HG03064 (cell line): ENCODE data around the gene C11orf65.

ENCODE experiments used
- ATAC-seq: cut with Tn5 transposase; IDR thresholded peaks from one replicate; pipeline ENCODE4 v1.9.1; 2021; ENCODE audit warnings: low read depth; ENCODE audit not compliant: unreplicated experiment

The C11orf65 gene

GRCh38 chr11:108467091-108467823 lies at the start of gene C11orf65:
TSS of gene C11orf65 (minus strand) at chr11:108467529. CDS start at chr11:108461559, 5,970 bp downstream.
- peak; percentile 98 for ATAC-seq

- ATAC-seq = no peak
These were observed 48.8 kb upstream of the C11orf65 start for GRCh38 chr11:108516125-108516524.

- ATAC-seq = no peak
These were observed 45.4 kb upstream of the C11orf65 start for GRCh38 chr11:108512708-108513107.

GRCh38 chr11:108511851-108512474 lies 44.6 kb upstream of the C11orf65 start:
- ATAC-seq = no peak

- ATAC-seq = no peak
These were observed 41.6 kb upstream of the C11orf65 start for GRCh38 chr11:108508653-108509593.

- ATAC-seq = no peak
These were observed 34.1 kb upstream of the C11orf65 start for GRCh38 chr11:108501396-108501795.

GRCh38 chr11:108500721-108501120 lies 33.4 kb upstream of the C11orf65 start:
- no peak for ATAC-seq

- no peak for ATAC-seq
These were observed 32.8 kb upstream of the C11orf65 start for GRCh38 chr11:108500169-108500568.

- no peak for ATAC-seq
These were observed 31.6 kb upstream of the C11orf65 start for GRCh38 chr11:108498816-108499408.

GRCh38 chr11:108498046-108498815 lies 30.9 kb upstream of the C11orf65 start, which contains the start of gene POGLUT3:
TSS of gene POGLUT3 (minus strand) at chr11:108498384. CDS start at chr11:108498366, 18 bp downstream.
- peak; percentile 48 for ATAC-seq

- peak; percentile 52 for ATAC-seq
These were observed 30.2 kb upstream of the C11orf65 start for GRCh38 chr11:108497317-108498045.

- ATAC-seq = no peak
These were observed 29.4 kb upstream of the C11orf65 start for GRCh38 chr11:108496643-108497256.

GRCh38 chr11:108495326-108495725 lies 28.0 kb upstream of the C11orf65 start:
- ATAC-seq = no peak

- ATAC-seq = no peak
These were observed 26.9 kb upstream of the C11orf65 start for GRCh38 chr11:108494182-108494581.

- ATAC-seq = no peak
These were observed 24.6 kb upstream of the C11orf65 start for GRCh38 chr11:108491936-108492335.

- ATAC-seq = no peak
These were observed 19.5 kb upstream of the C11orf65 start for GRCh38 chr11:108486828-108487227.

- no peak for ATAC-seq
These were observed 19.0 kb upstream of the C11orf65 start for GRCh38 chr11:108486331-108486730.

GRCh38 chr11:108483163-108483562 lies 15.8 kb upstream of the C11orf65 start:
- no peak for ATAC-seq
